AG08395 (cell line): ENCODE data around the gene KDM2A.

Experiments
- DNase-seq: peaks from one replicate; pipeline ENCODE4 v3.0.0; 2012; ENCODE audit warnings: mixed read lengths, low spot score

The KDM2A gene

GRCh38 chr11:67261640-67261945 lies 142.5 kb downstream of the KDM2A start:
- DNase-seq, result no peak

GRCh38 chr11:67261946-67262681 lies 143.1 kb downstream of the KDM2A start:
- no peak for DNase-seq

- DNase-seq, result peak; percentile 92
Observed at GRCh38 chr11:67262731-67263675, 143.9 kb downstream of the KDM2A start.

GRCh38 chr11:67264260-67264659 lies 145.2 kb downstream of the KDM2A start:
- no peak for DNase-seq

GRCh38 chr11:67264877-67265632 lies 146.0 kb downstream of the KDM2A start:
- no peak for DNase-seq

GRCh38 chr11:67265633-67266448 lies 146.8 kb downstream of the KDM2A start:
- DNase-seq, result peak; percentile 89

GRCh38 chr11:67266449-67267187 lies 147.6 kb downstream of the KDM2A start, which contains the start of gene GRK2:
GRK2 (plus strand) TSS chr11:67266473; CDS start chr11:67266700, 227 bp downstream.
- DNase-seq, result peak; percentile 58

- no peak for DNase-seq
Observed at GRCh38 chr11:67267188-67268080, 148.4 kb downstream of the KDM2A start.

- DNase-seq, result no peak
Observed at GRCh38 chr11:67268081-67268961, 149.3 kb downstream of the KDM2A start.

- no peak for DNase-seq
Observed at GRCh38 chr11:67268962-67269268, 149.9 kb downstream of the KDM2A start.

GRCh38 chr11:67269401-67270255 lies 150.6 kb downstream of the KDM2A start:
- no peak for DNase-seq

GRCh38 chr11:67270256-67271204 lies 151.5 kb downstream of the KDM2A start:
- peak; percentile 24 for DNase-seq

- no peak for DNase-seq
Observed at GRCh38 chr11:67271205-67271540, 152.1 kb downstream of the KDM2A start.

- no peak for DNase-seq
Observed at GRCh38 chr11:67271541-67272284, 152.7 kb downstream of the KDM2A start.

- DNase-seq, result no peak
Observed at GRCh38 chr11:67272327-67273259, 153.5 kb downstream of the KDM2A start.
